IPS-11a (cell line): ENCODE measurements around the gene TYW1B.
A peak's percentile ranks its signal among the peaks of the same experiment; 100 is the strongest.
"Not testable (repeated sequence)": the region's sequence is repeated elsewhere in the genome, so short reads cannot be mapped to it uniquely, and the experiment has no call there.

Source experiments
- H3K4me3 ChIP-seq: one replicate; pipeline ENCODE4 v1.5.1; 2013; ENCODE audit warnings: low read depth, low read length, control low read depth

The TYW1B gene

GRCh38 chr7:72827839-72828591 lies at the start of gene TYW1B:
Gene TYW1B, minus strand, starts transcription at chr7:72828200. Its CDS starts 125 bp downstream, at chr7:72828075.
- peak within 1 kb of the TSS; percentile 85 for H3K4me3 ChIP-seq

- not testable (repeated sequence) for H3K4me3 ChIP-seq
Measured at GRCh38 chr7:72867591-72867990, 39.6 kb upstream of the TYW1B start.

GRCh38 chr7:72858846-72859400 lies 30.9 kb upstream of the TYW1B start:
- H3K4me3 ChIP-seq: not testable (repeated sequence)

GRCh38 chr7:72857925-72858324 lies 29.9 kb upstream of the TYW1B start:
- not testable (repeated sequence) for H3K4me3 ChIP-seq

GRCh38 chr7:72855261-72855660 lies 27.3 kb upstream of the TYW1B start:
- H3K4me3 ChIP-seq: not testable (repeated sequence)

- not testable (repeated sequence) for H3K4me3 ChIP-seq
Measured at GRCh38 chr7:72852937-72853336, 24.9 kb upstream of the TYW1B start.

- not testable (repeated sequence) for H3K4me3 ChIP-seq
Measured at GRCh38 chr7:72850746-72851145, 22.7 kb upstream of the TYW1B start.

- not testable (repeated sequence) for H3K4me3 ChIP-seq
Measured at GRCh38 chr7:72844146-72844545, 16.1 kb upstream of the TYW1B start.

GRCh38 chr7:72843166-72843565 lies 15.2 kb upstream of the TYW1B start:
- not testable (repeated sequence) for H3K4me3 ChIP-seq

- not testable (repeated sequence) for H3K4me3 ChIP-seq
Measured at GRCh38 chr7:72840966-72841511, 13.0 kb upstream of the TYW1B start.

GRCh38 chr7:72838315-72838714 lies 10.3 kb upstream of the TYW1B start:
- H3K4me3 ChIP-seq: not testable (repeated sequence)

GRCh38 chr7:72837291-72837690 lies 9.3 kb upstream of the TYW1B start:
- not testable (repeated sequence) for H3K4me3 ChIP-seq

GRCh38 chr7:72830567-72830966 lies 2.6 kb upstream of the TYW1B start:
- not testable (repeated sequence) for H3K4me3 ChIP-seq

- H3K4me3 ChIP-seq: peak overlapping the region; percentile 66
Measured at GRCh38 chr7:72829687-72830354, 1.8 kb upstream of the TYW1B start.

- peak overlapping the region; percentile 66 for H3K4me3 ChIP-seq
Measured at GRCh38 chr7:72829291-72829686, 1.3 kb upstream of the TYW1B start.

- not testable (repeated sequence) for H3K4me3 ChIP-seq
Measured at GRCh38 chr7:72823765-72824732, 4.0 kb downstream of the TYW1B start.

- H3K4me3 ChIP-seq: not testable (repeated sequence)
Measured at GRCh38 chr7:72822497-72822896, 5.5 kb downstream of the TYW1B start.

- H3K4me3 ChIP-seq: not testable (repeated sequence)
Measured at GRCh38 chr7:72818663-72819361, 9.2 kb downstream of the TYW1B start.

GRCh38 chr7:72817661-72818060 lies 10.3 kb downstream of the TYW1B start:
- H3K4me3 ChIP-seq: not testable (repeated sequence)
